GM18867 (cell line): Measurements from ENCODE around the gene C1orf35.

Experiments
- ATAC-seq: cut with Tn5 transposase; IDR thresholded peaks from one replicate; pipeline ENCODE4 v1.9.1; 2021; ENCODE audit warnings: mild to moderate bottlenecking, moderate library complexity; ENCODE audit not compliant: unreplicated experiment

C1orf35 gene

DNA sequence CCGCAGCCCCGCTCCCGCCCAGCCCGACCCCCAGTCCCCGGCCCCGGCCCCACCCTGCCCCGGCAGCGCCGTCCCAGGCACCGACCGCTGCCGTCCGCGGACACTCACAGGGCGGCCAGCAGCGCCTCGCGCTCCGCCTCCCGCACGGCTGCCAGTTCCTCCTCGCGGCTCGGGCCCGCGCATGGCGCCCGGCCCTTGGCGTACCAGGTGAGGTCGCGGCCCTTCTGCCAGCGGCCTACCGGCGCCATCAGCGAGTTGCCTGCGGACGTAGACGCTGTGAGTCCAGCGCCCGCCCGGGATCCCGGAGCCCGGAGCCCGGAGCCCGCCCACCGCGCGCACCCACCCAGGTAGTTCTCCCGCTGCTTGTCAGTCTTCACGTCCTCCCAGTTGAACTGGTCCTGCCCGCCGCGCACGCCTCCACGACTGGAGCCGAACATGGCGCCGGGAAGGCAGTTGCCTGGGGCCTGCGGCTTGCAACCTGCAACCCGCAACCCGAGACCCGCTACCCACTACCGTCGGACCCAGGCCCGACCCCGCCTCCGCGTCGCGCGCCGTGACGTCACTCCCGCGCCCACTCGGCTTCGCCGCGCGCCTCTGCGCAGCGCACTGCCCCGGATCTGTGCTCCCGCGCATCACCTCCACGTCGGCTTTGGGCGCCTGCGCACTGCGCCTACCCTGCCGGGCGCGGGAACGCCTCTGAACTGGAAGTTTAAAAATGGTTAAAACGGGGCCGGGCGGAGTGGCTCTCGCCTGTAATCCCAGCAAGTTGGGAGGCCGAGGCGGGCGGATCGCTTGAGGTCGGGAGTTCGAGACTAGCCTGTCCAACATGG, at the start of gene C1orf35:
Gene C1orf35 (minus strand): TSS at position 535 of the 830 bp plus-strand sequence. CDS start 98 bp downstream, at position 437.
- ATAC-seq: peak; percentile 71

DNA sequence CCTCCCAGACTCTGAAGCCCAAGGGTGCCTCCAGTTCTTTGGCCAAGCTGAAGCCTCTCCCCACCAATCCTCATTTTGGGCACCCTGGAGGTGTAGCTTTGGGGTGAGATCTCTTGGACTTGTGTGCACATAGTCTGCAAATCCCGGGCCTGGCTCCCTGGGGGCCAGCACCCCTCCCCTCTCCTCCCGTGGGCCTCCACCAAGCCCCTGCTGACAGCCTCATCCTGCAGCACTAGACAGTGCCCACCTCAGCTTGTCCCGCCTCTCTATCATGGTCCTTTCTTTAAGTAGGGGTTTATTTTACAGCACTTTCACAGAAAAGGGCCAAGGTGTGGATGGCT, 49.8 kb upstream of the C1orf35 start:
- no peak for ATAC-seq

DNA sequence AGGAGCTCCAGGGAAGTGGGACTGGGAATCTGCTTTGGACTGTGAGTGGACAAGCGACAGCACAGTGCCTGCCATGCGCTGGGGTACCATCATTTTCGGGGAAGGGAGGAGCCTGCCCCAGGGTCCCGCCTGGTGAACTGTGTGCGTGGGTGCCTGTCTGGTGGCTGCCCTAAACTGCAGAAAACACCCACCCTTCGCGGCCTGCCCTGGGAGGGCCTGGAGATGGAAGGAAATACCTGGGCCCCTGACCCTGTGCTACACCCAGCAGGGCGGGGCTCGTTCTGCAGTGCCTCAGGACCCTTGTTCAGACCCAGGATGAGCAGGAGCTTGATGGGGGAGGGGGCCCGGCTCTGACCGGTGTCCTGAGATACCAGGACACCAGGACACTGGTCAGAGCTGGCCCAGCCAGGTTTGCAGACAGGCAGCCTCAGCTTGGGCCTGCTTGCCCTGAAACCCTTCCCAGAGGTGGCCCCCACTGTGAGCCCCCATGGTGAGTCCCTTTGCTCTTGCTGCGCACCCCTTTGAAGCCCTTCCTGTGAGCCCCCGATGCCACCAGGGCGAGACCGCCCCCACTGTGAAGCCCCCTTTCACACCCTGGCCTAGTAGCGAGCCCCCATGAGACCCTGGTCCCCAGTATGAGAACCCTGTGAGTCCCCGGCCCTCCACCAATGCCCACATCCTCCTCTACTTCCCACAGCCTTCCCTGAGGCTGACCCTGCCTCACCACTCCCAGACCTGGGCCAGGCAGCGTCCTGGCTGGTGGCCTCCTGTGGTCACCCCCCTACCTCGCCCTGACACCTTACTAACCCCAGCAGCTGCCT, 49.2 kb upstream of the C1orf35 start:
- no peak for ATAC-seq

DNA sequence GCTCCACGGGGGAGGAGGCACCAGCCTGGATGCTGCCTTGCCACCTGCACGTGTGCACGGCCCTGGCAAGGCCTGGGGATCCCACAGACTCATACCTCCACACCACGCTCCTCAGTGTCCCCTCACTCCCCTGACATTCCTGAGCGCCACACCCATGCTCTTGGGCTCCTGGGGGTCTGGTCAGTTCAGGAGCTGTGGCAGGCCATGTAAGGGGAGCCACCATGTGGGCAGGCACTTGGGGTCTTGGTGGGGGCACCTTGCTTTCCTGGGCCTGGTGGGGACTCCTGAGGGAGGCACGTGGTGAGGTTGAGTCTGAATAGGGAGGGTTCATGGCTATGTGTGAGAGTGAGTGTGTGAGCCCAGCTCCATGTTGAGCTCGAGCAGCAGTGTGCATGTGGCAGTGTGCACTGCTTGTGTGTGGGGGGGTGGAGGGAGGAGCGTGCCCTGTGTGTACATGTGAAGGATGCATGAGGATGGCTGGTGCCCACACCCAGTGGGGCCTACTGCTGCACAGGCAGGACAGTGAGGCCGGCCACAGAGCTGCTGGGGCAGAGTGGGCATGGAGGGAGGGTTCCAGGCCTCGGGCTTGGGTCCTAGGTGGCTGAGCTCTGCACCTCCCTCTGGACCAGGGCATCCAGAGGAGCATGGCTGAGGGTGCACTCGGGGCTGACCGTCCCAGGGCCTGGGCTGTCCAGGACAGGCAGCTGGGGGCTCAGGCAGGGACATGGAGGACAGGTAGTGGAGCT, 48.2 kb upstream of the C1orf35 start:
- ATAC-seq: no peak

DNA sequence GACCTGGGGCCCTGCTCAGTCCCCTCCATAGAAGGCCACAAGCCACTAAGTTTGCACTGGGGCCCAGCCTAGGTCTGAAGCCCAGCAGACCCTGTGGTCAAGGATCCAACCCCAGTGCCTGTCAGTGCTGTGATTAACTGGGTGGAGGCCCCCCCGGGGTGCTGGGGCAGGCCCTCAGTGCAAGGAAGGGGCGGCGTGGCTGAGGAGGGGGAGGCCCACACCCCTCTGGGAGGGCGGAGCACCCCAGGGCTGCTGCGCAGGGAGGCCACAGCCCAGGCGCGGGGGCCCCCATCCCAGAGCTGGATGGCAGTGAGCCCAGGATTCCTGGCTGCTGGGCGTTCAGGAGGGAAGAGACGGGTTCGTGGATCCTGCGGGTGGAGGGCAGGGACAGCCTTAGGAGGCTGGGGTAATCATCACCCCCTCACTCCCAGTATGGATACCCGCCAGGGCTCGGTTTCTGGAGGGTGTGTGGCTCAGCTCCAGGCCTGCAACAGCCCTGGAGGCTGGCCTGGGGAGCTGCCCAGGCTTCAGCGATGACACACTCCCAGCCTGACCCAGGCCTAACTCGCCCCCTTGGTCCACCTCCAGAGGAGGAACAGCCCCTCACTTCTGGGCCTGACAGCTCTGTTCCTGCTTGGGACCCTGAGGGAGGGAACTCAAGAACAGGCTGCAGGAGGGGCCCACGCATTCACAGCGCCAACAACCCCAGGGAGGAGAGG, 47.5 kb upstream of the C1orf35 start:
- no peak for ATAC-seq

DNA sequence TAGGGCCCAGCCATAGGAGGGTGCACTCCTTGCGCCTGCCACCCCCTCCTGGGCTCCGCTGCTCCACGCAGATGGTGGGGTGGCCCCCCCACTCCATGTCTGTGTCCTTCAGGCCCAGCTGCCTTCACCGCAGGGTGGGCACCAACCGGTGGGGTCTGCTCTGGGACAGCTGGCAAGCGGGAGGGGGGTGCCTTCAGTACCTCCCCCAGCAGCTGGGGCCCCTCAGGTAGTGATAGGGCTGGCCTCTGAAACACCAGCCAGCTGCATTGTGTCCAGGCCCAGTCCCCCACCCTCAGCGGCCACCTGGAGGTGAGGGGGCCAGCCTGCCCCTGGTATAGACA, 47.0 kb upstream of the C1orf35 start:
- no peak for ATAC-seq

DNA sequence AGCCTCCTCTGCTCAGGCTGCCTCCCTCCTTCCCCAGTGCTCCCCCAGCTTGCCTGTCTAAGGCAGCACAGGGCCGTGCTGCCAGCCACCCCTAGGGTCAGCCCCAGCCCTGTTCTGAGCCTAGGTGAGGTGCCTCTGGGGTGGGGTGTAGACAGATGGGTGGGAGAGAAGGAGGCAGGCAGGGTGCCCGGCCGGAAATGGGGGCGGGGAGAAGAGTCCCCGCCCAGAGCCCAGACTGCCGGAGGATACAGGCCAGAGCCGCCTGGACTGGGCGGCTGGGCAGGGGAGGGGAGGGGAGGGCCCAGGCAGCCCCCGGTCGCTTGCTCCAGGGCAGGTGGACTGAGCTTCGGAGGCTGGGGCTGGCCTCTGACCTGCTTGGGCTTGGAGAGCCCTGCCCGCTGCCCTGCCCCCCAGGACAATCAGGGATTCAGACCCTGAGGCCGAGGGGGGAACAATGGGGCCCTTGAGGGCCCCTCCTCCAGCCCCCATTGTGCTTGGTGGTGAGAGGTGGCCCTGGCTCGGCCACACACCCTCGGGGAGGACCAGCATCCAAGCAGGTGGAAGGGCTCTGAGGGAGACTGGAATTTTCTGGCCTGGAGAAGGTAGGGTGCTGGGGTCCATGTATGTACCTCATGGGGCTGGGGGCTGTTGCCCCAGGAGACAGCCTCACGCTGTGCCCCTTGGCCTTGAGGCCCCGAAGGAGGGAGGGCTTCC, 46.4 kb upstream of the C1orf35 start, which contains the start of gene GJC2:
Gene GJC2 (plus strand): TSS at position 525 of the 714 bp plus-strand sequence. CDS start 7,829 bp downstream, outside the sequence.
- ATAC-seq: no peak

DNA sequence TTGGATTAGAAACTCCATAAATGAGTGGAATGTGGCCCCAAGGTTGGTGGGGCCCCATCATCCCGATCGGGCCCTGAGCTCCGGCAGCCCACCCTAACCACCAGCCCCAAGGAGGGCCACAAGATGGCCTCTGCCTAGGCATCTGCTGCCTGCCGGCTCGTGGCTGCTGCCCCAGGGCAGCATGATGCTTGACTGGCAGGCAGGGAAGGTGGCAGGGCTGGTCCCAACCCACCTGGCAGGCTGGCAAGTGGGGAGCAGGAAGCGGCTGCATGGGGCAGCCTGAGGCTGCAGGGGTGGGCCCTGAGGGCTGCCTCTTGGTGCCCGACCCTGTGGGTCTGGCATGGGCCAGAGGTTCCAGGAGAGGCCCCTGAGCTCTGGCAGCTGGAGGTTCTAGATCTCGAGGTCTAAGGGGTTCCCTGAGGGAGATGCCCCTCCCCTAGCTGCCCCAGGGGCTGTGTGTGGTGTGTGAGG, 45.8 kb upstream of the C1orf35 start:
- no peak for ATAC-seq

DNA sequence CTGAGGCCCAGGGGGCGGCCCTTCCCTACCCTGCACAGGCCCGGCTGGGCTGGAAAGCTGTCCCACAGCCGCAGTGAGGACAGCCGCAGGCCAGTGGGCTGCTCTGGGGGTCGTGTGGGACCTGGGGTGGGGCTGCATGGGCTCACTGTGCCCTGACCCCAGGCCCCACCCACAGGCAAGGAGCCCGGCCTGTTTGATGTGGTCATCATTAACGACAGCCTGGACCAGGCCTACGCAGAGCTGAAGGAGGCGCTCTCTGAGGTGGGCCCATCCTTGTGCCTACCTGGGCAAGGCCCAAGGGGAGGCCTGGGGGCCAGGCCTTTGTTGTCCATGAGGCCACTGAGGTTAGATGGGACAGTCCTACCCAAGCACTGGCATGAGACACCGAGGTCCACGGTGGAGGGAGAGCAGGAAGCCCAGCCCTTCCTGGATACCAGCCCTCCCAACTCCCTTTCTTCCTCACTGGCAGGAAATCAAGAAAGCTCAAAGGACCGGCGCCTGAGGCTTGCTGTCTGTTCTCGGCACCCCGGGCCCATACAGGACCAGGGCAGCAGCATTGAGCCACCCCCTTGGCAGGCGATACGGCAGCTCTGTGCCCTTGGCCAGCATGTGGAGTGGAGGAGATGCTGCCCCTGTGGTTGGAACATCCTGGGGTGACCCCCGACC, 45.2 kb upstream of the C1orf35 start:
- ATAC-seq: no peak

DNA sequence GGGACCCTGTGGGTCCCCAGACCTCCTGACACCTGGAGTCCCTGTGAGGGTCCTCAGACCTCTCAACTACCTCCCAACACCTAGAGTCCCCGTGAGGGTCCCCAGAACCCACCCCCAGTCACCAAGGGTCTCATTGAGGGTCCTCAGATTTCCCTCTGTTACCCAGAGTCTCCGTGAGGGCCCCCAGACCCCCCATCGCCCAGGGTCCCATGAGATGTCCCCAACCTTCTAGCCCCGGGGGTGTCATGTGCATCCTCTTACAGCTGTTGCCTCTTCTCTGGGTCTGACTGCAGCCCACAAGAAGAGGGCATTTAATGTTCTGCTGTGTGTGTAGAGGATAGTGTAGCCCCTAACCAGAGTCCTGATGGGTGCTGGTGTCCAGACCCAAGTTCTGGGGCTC, 44.6 kb upstream of the C1orf35 start:
- ATAC-seq: no peak

DNA sequence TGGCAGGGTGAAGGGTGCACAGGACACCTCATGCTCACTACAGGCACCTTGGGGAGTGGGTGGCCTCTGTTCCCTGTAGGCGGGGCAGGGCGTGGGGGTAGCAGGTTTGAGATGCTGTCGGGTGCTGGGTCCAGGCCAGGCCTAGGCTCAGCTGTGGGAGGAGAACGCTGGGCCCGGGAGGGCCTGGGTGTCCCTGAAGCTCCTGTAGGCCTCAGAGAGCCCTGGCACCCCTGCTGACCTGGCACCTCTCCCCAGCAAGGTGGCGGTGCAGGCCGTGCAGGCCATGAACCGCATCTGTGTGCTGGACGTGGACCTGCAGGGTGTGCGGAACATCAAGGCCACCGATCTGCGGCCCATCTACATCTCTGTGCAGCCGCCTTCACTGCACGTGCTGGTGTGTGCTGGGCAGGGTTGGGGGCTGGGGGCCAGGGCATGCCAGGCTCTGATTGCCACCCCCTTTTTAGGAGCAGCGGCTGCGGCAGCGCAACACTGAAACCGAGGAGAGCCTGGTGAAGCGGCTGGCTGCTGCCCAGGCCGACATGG, 44.1 kb upstream of the C1orf35 start:
- ATAC-seq: no peak

DNA sequence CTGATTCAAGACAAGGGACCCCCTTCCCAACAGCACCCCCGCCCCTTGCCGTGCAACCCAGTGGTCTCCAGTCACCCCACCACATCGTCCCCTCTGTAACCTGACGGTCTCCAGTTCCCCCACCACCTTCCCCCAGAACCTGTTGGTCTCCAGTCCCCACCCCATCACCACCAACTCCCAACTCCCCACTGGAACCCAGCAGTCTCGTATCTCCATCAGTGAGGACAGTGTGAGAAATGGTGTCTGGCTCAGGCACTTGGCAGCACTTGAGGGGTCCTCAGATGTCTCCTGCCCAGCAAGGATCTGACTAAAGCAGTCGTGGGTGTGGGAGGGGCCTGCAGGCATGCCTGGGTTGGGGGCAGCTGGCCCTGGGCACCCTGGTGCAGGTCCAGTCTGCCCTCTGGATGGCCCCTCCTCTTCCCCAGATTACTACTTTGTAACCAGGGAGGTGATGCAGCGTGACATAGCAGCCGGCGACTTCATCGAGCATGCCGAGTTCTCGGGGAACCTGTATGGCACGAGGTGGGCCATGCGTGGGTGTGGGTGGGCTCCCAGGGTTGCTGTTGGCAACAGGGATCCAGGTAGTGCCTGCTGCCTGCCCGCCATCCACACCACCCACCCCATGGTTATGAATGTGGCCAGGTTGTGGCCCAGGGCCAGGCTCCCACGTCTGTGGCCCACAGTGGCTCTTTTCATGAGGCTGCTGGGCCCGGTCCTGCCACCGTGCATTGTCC, 43.5 kb upstream of the C1orf35 start:
- no peak for ATAC-seq

DNA sequence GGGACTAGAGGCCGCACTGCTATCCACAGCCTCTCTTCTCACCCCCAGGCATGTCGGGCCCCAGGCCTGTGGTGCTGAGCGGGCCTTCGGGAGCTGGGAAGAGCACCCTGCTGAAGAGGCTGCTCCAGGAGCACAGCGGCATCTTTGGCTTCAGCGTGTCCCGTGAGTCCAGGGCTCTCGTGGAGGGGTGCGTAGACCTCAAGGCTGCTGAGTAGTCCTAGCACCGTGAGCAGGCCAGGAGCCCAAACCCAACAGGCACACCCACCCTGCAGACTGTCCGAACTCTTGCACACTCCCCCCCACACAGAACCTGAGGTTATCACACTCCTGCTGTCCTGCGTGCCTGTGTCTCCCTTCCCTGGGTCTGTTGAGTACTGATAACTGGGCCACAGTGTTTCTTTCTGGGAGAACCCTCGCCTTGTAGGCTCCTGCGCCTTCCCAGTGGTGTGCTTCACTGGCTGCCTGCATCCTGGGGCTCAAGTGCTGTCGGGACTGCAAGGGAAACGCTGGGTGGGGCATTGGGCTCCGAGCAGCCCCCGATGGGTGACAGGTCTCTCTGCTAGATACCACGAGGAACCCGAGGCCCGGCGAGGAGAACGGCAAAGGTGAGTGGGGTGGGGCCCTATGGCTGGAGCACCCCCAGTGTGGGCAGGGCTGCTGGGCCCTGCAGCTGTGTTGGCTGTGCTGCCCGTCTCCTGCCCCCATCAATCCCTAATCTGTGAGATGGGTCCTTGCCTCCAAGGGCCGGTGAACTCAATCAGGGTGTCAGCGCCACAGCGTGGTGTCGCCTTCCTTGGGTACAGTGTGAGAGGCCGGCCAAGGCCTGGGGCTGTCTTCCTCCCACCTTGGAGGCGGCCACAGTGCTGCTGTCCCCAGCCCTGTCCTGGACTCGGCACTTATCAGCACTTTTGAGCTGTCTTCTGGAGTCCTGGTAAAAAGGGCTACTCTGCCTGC, 42.6 kb upstream of the C1orf35 start:
- no peak for ATAC-seq

DNA sequence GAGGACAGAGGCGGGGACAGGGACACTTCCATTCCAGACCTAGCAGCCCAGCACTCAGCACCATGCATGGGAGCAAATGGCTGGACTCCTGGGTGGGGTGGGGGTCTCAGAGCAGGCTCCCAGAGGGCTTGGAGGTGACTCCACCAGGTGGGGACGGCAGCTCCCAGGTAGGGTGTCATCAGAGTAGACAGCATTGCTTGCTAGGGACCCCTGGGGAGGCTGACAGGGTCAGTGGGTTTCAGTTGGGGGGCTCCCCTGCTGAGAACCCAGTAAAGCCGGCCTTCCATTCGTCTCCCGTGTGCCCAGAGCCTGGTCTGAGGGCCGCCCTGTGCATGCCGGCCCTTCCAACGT, 41.8 kb upstream of the C1orf35 start:
- ATAC-seq: no peak

DNA sequence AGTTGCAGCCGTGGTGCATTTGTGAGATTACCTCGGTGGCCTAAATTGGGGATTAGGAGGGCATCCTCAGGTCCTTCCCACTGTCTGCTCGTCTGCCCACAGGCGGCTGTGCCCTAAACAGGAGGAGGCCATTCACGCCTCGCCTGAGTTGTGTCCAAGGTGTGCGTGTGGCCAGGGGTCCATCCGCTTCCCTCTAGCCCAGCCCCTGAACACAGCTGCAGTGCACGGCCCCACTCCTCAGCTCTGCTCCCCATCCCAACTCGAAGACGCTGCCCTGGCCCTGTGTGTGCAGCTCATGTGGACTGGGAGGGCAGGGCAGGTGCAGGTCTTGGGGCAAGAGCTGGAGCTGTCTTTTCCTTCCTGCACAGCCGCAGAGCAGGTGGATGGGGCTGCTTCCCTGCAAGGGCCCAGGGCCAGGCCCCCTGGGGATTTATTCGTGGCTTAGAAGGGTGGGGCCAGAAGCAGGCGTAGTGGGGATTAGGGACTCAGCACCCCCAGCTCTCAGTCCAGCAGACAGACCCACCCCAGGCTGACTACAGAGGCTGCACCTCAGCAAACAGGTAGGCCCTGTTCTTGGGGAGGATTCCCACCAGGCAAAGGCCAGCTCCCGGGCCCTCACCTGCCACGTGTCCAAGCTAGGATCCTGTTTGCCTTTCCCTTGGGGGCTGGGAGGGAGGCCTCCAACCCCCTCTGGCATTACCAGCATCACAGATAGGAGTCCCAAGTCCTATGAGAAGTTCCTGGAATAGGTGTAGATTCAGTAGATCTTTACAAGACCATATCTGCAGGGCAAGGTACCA, 41.3 kb upstream of the C1orf35 start:
- no peak for ATAC-seq

DNA sequence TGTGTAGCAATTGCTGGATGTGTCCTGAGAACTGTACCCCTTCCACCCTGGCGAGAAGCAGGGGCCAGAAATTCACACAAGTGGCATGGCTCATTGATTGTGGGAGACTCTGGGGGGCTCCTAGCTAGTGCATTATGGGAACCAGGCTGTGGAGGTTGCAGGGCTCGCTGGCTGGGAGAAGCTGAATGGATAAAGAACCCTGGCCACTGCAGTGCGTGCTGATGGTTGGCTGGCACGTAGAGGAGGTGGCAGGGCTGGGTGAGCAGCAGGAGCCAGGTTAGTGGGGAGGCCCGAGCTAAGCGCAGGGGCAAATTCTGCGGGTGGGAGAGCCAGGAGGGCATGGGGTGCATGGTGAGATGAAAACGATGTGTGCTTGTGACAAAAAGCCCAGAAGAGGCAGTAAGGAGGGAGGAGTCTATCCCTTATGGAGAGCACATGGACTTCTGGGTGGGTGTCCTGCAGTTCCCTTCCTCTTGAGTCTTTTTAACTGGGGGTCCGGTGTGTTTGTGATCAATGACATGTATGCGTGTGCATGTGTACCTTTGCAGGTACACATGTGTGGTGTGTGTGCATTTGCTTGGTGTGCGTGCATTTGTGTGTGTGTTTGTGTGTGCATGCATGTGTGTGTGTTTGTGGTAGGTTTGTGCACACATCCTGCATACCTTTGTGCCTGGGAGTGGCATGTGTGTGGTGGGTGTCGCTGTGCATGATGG, 40.5 kb upstream of the C1orf35 start:
- no peak for ATAC-seq
